Activated CD8-positive, alpha-beta memory T cell treated with anti-CD3 and anti-CD28 coated beads for 48 hours (primary cell): ENCODE results near the gene ZNF165.
"Not testable (repeated sequence)": the region's sequence is repeated elsewhere in the genome, so short reads cannot be mapped to it uniquely, and the experiment has no call there.

ENCODE experiments used
- DNase-seq, 3 experiments: peaks; one replicate each; pipeline ENCODE4 v3.0.0-alpha.2; 2020; ENCODE audit warnings: low read depth in 2 of 3, low spot score in 2 of 3

The ZNF165 gene

DNA sequence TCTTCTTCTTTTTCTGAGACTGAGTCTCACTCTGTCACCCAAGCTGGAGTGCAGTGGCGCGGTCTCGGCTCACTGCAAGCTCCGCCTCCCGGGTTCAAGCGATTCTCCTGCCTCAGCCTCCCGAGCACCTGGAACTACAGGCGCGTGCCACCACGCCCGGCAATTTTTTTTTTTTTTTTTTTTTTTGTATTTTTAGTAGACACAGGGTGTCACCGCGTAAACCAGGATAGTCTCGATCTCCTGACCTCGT lies at the start of gene ZNF165:
Gene ZNF165, plus strand, starts transcription at position 188 of the 250 bp plus-strand sequence. CDS start 4,913 bp downstream, outside the sequence.
- not testable (repeated sequence) for DNase-seq

GRCh38 chr6:28053584-28053983 lies 26.8 kb upstream of the ZNF165 start:
- DNase-seq, result no peak

- DNase-seq, result no peak
These were observed 20.0 kb upstream of the ZNF165 start for GRCh38 chr6:28060405-28060804.

GRCh38 chr6:28064272-28064671 lies 16.1 kb upstream of the ZNF165 start:
- no peak for DNase-seq

GRCh38 chr6:28068067-28068466 lies 12.3 kb upstream of the ZNF165 start:
- DNase-seq, result no peak

GRCh38 chr6:28070968-28071367 lies 9.4 kb upstream of the ZNF165 start:
- DNase-seq, result not testable (repeated sequence)

- no peak for DNase-seq
These were observed 2.3 kb upstream of the ZNF165 start for GRCh38 chr6:28078050-28078449.

DNA sequence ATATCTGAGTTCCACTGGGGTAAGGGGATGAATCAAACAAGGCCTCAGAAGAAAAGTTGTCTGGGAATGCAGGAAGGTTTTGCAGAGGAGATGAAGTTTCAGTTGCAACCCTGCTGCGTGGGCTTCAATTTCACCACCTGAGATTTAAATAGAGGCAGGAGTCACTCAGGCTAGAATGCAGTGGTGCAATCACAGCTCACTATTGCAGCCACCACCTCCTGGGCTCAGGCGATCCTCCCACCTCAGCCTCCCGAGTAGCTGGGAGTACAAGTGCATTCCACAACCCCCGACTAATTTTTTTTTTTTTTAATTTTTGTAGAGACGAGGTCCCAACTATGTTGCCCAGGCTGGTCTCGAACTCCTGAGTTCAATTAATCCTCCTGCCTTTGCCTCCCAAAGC lies 1.5 kb upstream of the ZNF165 start:
- no peak for DNase-seq

DNA sequence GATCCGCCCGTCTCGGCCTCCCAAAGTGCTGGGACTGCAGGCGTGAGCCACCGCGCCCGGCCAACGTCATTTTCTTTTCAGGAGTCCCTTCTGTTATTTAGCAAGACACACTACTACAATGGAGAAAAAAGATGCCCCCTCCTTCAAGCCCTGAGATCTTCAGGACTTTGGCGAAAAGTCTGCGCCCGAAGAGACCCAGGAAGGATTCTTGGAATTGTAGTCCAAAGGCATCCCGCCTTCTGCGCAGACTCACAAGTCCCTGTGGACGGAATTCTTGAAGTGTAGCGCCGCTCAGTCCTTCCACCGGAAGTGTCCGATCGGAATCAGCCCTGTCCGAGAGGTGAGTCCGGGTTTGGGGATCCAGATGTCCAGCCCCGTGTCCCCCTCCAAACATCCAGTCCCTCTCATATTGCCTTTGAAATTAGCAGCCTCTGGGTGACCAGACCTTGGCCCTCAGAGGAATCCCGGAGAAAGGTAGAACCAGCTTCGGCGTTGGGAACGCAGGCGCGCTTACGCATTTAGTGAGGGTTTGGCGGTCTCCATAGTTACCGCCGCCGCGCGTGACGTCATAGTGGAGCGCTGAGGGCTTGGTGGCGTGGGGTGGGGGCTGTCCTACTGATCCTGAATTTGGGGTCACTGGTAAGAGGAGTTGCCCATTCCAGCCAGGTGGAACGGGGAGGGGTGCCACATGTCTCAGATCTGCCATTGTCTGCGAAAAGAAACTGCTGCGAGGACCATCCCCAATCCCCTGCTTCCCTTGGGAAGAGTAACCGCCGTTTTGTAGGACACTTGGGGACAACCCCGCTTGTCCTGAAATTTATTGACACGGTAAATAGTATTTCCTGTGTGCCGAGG lies 490 bp downstream of the ZNF165 start:
- peak; percentile 72 to 95 (median 88) for DNase-seq

GRCh38 chr6:28081486-28081751 lies 1.1 kb downstream of the ZNF165 start:
- no peak for DNase-seq

- no peak for DNase-seq
These were observed 2.6 kb downstream of the ZNF165 start for GRCh38 chr6:28082939-28083338.

DNA sequence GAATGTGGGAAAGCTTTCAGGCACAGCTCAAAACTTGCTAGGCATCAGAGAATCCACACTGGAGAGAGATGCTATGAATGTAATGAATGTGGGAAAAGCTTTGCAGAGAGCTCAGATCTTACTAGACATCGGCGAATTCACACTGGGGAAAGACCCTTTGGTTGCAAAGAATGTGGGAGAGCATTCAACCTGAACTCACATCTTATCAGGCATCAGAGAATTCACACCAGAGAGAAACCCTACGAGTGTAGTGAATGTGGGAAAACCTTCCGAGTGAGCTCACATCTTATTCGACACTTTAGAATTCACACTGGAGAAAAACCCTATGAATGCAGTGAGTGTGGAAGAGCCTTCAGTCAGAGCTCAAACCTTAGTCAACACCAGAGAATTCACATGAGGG lies 8.7 kb downstream of the ZNF165 start:
- no peak for DNase-seq

DNA sequence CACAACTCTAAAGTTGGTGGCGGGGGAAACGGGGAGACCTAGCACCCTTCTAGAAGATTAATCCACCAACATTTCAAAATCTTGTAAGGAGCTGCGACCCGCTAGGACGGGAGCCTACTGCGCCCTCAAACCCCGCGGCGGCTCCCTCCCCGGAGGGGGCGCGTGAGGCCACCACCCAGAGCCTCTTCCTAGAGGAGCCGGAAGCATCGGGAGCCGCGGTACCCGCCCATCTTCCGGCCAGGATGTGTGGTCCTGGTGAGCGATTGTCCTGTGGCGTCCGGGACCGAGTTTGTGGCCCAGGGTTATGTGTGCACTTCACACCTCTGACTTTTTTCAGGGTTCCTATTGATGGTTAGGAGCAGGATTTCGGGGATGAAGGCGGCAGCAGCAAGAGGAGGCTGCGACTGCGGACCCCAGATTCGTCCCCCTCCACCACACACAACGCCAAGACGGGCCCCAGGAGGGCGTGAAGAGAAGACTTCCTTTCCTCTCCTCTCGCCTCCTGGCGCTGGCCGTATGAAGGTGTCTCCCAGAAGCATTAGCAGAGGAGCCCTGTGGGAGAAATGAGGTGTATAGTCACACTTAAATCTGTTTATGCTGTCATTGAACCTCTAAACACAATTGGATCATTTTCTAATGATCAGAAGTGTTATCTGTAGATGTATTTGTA lies 10.7 kb downstream of the ZNF165 start:
- no peak for DNase-seq

GRCh38 chr6:28102222-28102621 lies 21.9 kb downstream of the ZNF165 start:
- not testable (repeated sequence) for DNase-seq

GRCh38 chr6:28102699-28103098 lies 22.3 kb downstream of the ZNF165 start:
- DNase-seq, result not testable (repeated sequence)

- DNase-seq, result peak; percentile 52 to 70 (median 58)
These were observed 24.2 kb downstream of the ZNF165 start for GRCh38 chr6:28104392-28105244.

DNA sequence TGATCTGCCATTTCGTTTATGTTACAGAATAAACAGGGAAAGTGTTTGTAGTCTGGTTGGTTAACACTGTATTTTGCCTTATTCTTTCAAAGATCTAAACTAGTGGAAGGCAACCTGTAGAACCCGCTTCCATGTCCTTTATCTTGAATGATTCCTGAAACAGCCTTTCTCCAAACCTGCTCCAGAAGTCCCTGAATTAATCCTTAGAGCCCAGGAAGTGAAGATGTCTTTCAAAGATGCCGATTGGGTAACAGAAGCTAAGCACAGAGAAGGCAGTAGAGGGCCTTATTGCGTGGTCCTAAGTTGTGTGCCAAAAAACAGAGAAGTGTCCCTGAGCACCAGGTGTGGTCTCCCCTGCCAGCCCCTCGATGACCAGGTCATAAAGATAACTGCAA lies 24.9 kb downstream of the ZNF165 start:
- no peak for DNase-seq

DNA sequence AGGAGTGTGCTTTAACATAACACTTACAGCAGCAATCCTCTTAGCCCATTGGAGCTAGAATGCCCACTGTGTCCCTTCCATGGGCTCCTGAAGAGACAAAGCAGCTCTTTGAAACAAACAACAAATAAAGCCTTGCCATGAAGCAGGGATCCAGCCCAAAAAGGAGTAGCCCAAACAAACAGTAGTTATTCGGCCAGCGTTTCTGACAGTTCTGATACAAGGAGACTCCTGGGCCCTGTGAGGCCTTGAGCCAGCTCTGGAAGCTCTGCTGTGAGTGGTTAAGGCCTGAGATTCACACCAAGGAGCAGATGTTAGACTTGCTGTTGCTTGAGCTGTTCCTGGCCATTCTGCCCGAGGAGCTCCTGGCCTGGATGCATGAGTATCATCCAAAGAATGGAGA lies 27.1 kb downstream of the ZNF165 start:
- no peak for DNase-seq

- DNase-seq, result no peak
These were observed 31.6 kb downstream of the ZNF165 start for GRCh38 chr6:28111964-28112363.

DNA sequence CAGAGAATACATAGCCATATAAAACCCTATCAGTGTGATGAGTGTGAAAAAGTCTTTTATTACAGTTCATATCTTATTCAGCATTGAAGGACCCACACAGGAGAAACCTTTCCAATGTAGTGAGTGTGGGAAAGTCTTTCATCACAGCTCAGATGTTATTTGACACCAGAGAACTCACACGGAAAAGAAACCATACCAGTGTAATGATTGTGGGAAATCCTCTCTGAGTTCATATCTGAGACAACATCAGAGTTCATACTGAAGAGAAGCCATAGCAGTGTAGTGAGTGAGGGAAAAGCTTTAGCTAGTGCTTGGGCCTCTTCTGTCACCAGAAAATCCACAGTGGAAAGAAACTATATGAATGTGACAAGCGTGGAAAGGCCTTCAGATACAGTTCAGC lies 35.4 kb downstream of the ZNF165 start:
- DNase-seq, result no peak

- DNase-seq, result no peak
These were observed 37.1 kb downstream of the ZNF165 start for GRCh38 chr6:28117386-28118050.

DNA sequence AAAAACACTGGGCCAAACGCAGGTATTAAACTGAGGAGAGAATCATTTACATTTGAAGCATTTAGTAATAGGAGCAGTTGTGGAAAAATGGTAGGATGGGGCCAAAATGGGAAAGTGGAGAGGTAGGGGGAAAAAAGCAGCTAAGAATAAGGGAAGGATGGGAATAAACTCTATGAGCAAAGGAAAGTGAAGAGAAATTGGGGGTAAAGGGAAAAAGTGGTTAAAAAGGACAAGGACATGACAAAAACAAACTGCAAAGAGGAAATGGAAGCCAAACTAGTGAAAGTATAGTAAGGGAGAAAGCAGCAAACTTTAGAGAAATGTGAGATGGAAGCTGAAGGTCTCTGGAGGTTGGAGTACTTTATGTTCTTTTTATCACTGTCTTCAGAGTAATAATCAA lies 37.8 kb downstream of the ZNF165 start:
- DNase-seq, result no peak
